Breast epithelium (tissue), 4 donors: Measurements from ENCODE around the gene SYDE2. TPM values are rescaled to one million over a fixed set of nuclear protein-coding genes. Genes with fewer than 3 reads are reported as not detected.

ENCODE experiments used
- DNase-seq, 2 donors: peaks; one replicate each; pipeline ENCODE4 v3.0.0-alpha.2; 2019; ENCODE audit warnings: low spot score in 2 of 2
- H3K27ac ChIP-seq, 2 donors: fragments of 200-600 bp; sonication (generic) in 1 of 2; one replicate each; pipeline ENCODE4 v1.5.1; 2016 to 2019; ENCODE audit warnings: mild to moderate bottlenecking in 1 of 2
- H3K27me3 ChIP-seq, 2 donors: fragments of 200-600 bp; sonication (generic) in 1 of 2; one replicate each; pipeline versions ENCODE4 v1.5.1 to v1.6.0; 2017 to 2019; ENCODE audit warnings: control low read depth in 1 of 2, mild to moderate bottlenecking in 1 of 2
- H3K36me3 ChIP-seq: fragments of 200-600 bp; one replicate; pipeline ENCODE4 v1.5.1; 2019
- H3K4me1 ChIP-seq, 2 donors: fragments of 200-600 bp; sonication (generic); one replicate each; pipeline ENCODE4 v1.5.1; 2016 to 2019; ENCODE audit warnings: control low read depth in 1 of 2
- H3K4me3 ChIP-seq, 3 donors: fragments of 200-600 bp; sonication (generic); 1 replicate in 2 of 3; 2 replicates in 1 of 3; pipeline ENCODE4 v1.5.1; 2016 to 2019; ENCODE audit warnings: mild to moderate bottlenecking in 3 of 3, moderate library complexity in 2 of 3
- H3K9me3 ChIP-seq, 2 donors: fragments of 200-600 bp; sonication (generic) in 1 of 2; one replicate each; pipeline ENCODE4 v1.5.1; 2016 to 2019; ENCODE audit warnings: control low read depth in 1 of 2
- POLR2A ChIP-seq: fragments of 450-650 bp; IDR thresholded peaks from one replicate; pipeline ENCODE4 v1.6.1; 2016; ENCODE audit warnings: antibody characterized with exemption, mild to moderate bottlenecking, moderate library complexity
- POLR2AphosphoS5 ChIP-seq, 3 donors: sonication (generic); formaldehyde crosslinking; IDR thresholded peaks; one replicate each; pipeline ENCODE4 v1.6.1; 2017; ENCODE audit warnings: antibody characterized with exemption in 3 of 3
- intact Hi-C: fragments of 100-400 bp; cut with DNase I; formaldehyde crosslinking; loops from one replicate; pipeline ENCODE4 v1.15.1; 2023; ENCODE audit warnings: low total_unique reads
- total RNA-seq, 3 donors: library from RNA; depleted of rRNA; stranded (reverse); fragments of >200 nt; gene quantifications; one replicate each; pipeline ENCODE4 v1.1.0, GENCODE V29; 2016
- TF ChIP-seq, protein P1 (sequence below), 3 donors: fragments of 450-650 bp; IDR thresholded peaks; one replicate each; pipeline ENCODE4 v1.5.1; 2016 to 2017; ENCODE audit warnings: antibody characterized with exemption in 3 of 3, mild to moderate bottlenecking in 3 of 3, moderate library complexity in 3 of 3

The SYDE2 gene
- total RNA-seq, 3 donors from 2014 or later, result 10.6 to 26.5 (median 15.4) TPM

GRCh38 chr1:85128316-85128715 is 72.5 kb downstream of the SYDE2 start:
- intact Hi-C loops, result no loop called here
- no peaks in the 10 kb centered on the region for H3K4me1 ChIP-seq
- no peak for TF ChIP-seq POLR2A
- no peak for TF ChIP-seq POLR2AphosphoS5 (IDR thresholded peaks at IDR 0.05)
- TF ChIP-seq, protein P1, sequence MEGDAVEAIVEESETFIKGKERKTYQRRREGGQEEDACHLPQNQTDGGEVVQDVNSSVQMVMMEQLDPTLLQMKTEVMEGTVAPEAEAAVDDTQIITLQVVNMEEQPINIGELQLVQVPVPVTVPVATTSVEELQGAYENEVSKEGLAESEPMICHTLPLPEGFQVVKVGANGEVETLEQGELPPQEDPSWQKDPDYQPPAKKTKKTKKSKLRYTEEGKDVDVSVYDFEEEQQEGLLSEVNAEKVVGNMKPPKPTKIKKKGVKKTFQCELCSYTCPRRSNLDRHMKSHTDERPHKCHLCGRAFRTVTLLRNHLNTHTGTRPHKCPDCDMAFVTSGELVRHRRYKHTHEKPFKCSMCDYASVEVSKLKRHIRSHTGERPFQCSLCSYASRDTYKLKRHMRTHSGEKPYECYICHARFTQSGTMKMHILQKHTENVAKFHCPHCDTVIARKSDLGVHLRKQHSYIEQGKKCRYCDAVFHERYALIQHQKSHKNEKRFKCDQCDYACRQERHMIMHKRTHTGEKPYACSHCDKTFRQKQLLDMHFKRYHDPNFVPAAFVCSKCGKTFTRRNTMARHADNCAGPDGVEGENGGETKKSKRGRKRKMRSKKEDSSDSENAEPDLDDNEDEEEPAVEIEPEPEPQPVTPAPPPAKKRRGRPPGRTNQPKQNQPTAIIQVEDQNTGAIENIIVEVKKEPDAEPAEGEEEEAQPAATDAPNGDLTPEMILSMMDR (IDR thresholded peaks at IDR 0.05), result no peak
- no peak for DNase-seq
- no peaks in the 10 kb centered on the region for H3K9me3 ChIP-seq
- H3K27ac ChIP-seq, result no peak overlapping the region
- H3K36me3 ChIP-seq, result no peaks in the 10 kb centered on the region
- H3K4me3 ChIP-seq, result no peak overlapping the region
- H3K27me3 ChIP-seq, result no peaks in the 10 kb centered on the region

DNA sequence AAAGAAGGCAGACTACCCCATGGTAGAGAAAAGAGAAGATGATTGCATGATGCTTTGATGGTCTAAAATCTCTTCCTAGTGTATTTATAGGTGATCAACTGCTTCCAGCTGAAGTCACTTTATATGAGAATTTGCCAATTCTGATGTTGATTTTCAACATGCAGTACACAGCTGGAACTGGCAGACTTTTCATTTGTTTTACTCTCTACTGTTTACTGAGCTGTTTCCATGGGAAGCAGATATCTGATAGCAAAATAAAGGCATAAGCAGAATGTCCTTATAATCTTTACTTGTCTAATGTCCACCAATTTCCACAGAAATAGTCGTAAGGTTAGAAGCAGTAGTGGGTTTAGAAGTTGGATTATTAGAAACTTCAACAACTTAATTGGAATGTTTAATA is 74.9 kb downstream of the SYDE2 start:
- Histone ChIP-seq H3K36me3 (no peaks in the 10 kb centered on the region), H3K4me1 (no peaks in the 10 kb centered on the region), H3K9me3 (no peaks in the 10 kb centered on the region), H3K4me3 (no peak overlapping the region), H3K27me3 (no peaks in the 10 kb centered on the region), H3K27ac (no peak overlapping the region)
- DNase-seq, result no peak
- intact Hi-C loops, result no loop called here
- TF ChIP-seq, protein P1 (IDR thresholded peaks at IDR 0.05), result no peak
- TF ChIP-seq POLR2AphosphoS5 (IDR thresholded peaks at IDR 0.05) (no peak), POLR2A (no peak)

GRCh38 chr1:85124091-85124490 is 76.7 kb downstream of the SYDE2 start:
- H3K4me1 ChIP-seq, result no peaks in the 10 kb centered on the region
- no peak for DNase-seq
- intact Hi-C loops, result no loop called here

DNA sequence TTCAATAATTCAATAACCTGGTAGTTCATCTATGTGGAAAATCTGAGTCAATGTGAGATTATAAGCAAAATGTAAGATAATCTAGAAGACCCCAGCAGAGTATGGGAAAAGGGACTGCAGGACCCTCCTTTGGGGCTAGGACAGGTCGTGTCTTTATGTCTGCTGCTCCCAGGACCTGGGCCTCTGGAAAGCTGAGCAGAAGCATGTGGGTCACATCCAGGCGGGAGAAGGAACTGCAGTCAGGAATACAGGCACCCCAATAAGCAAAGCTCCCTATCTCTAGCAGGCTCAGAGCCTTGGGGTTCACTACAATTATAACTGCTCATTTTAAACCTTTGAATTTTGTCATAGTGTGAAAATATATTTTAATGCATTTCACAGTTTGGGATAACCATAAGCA is 78.6 kb downstream of the SYDE2 start:
- H3K27ac ChIP-seq, result no peak overlapping the region
- intact Hi-C loops, result no loop called here
- no peak overlapping the region for H3K4me3 ChIP-seq
- H3K9me3 ChIP-seq, result no peaks in the 10 kb centered on the region
- no peak for DNase-seq
- no peaks in the 10 kb centered on the region for H3K4me1 ChIP-seq
- H3K36me3 ChIP-seq, result no peaks in the 10 kb centered on the region
- TF ChIP-seq POLR2AphosphoS5 (IDR thresholded peaks at IDR 0.05), result no peak
- TF ChIP-seq, protein P1 (IDR thresholded peaks at IDR 0.05), result no peak
- no peaks in the 10 kb centered on the region for H3K27me3 ChIP-seq

More at GRCh38 chr1:85124091-85124490, 76.7 kb downstream of the SYDE2 start:
- TF ChIP-seq POLR2AphosphoS5 (IDR thresholded peaks at IDR 0.05) (no peak), POLR2A (no peak)
- TF ChIP-seq, protein P1 (IDR thresholded peaks at IDR 0.05), result no peak
- H3K4me3 ChIP-seq, result no peak overlapping the region
- no peaks in the 10 kb centered on the region for H3K27me3 ChIP-seq
- no peaks in the 10 kb centered on the region for H3K36me3 ChIP-seq
- H3K9me3 ChIP-seq, result no peaks in the 10 kb centered on the region
- H3K27ac ChIP-seq, result no peak overlapping the region

DNA sequence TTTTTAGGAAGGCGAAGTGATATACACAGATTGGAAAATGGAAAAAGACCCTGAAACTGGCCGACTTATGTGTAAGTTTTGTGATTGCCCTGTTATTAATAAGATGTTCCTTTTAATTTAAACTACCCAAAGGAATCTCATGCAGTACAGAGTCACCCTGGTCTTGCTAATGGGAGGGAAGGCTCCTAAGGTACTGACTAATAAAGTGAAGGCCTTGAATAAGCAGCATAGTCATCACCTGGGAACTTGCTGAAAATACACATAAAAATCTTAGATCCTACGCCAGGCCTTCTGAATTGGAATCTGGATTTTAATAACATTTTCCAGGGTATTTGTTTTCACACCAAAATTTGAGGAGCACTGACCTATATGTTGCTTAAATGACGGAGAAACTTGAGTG is 79.1 kb downstream of the SYDE2 start:
- H3K4me1 ChIP-seq, result no peaks in the 10 kb centered on the region
- no peak overlapping the region for H3K27ac ChIP-seq
- no peak for DNase-seq
- intact Hi-C loops, result no loop called here
- no peak for TF ChIP-seq POLR2A
- TF ChIP-seq POLR2AphosphoS5 (IDR thresholded peaks at IDR 0.05), result no peak
- TF ChIP-seq, protein P1 (IDR thresholded peaks at IDR 0.05), result no peak
- no peaks in the 10 kb centered on the region for H3K27me3 ChIP-seq
- no peaks in the 10 kb centered on the region for H3K36me3 ChIP-seq
- no peak overlapping the region for H3K4me3 ChIP-seq
- H3K9me3 ChIP-seq, result no peaks in the 10 kb centered on the region
